GM23338 (cell line): ENCODE data around the gene THY1. TPM values are rescaled to one million over a fixed set of nuclear protein-coding genes. Genes with fewer than 3 reads are reported as not detected.

ENCODE experiments used
- ATAC-seq: fragments of 200-7000 bp; cut with Tn5 transposase; 3 replicates; pipeline ENCODE4 v1.9.1; 2020
- DNase-seq: peaks from one replicate; pipeline ENCODE4 v3.0.0-alpha.2; 2015; ENCODE audit warnings: low spot score
- H2AFZ ChIP-seq: fragments of 200-600 bp; sonication (generic); 2 replicates; pipeline ENCODE4 v1.8.0; 2016; ENCODE audit warnings: antibody characterized with exemption, mild to moderate bottlenecking, moderate library complexity
- H3F3A ChIP-seq: fragments of 200-600 bp; sonication (generic); replicated peaks from 2 replicates; pipeline ENCODE4 v1.8.0; 2017; ENCODE audit warnings: antibody characterized with exemption, mixed run types, low read depth
- H3K27ac ChIP-seq: fragments of 200-600 bp; sonication (generic); 2 replicates; pipeline ENCODE4 v1.6.1; 2016; ENCODE audit warnings: low read depth
- H3K27me3 ChIP-seq: fragments of 200-600 bp; sonication (generic); 2 replicates; pipeline ENCODE4 v1.8.0; 2016; ENCODE audit warnings: mild to moderate bottlenecking, mixed run types, moderate library complexity; ENCODE audit not compliant: insufficient read depth
- H3K36me3 ChIP-seq: fragments of 200-600 bp; sonication (generic); 2 replicates; pipeline ENCODE4 v1.8.0; 2016; ENCODE audit warnings: mild to moderate bottlenecking; ENCODE audit not compliant: insufficient read depth
- H3K4me1 ChIP-seq: fragments of 200-600 bp; sonication (generic); 2 replicates; pipeline ENCODE4 v1.8.0; 2016; ENCODE audit warnings: mild to moderate bottlenecking, moderate library complexity; ENCODE audit not compliant: insufficient read depth
- H3K4me2 ChIP-seq: fragments of 200-600 bp; sonication (generic); 2 replicates; pipeline ENCODE4 v1.7.1; 2017; ENCODE audit warnings: mixed run types
- H3K4me3 ChIP-seq: fragments of 200-600 bp; sonication (generic); 2 replicates; pipeline ENCODE4 v1.6.1; 2016; ENCODE audit warnings: mixed run types
- H3K79me2 ChIP-seq: fragments of 200-600 bp; sonication (generic); replicated peaks from 2 replicates; pipeline ENCODE4 v1.8.0; 2017; ENCODE audit warnings: mild to moderate bottlenecking; ENCODE audit not compliant: insufficient read depth
- H3K9me2 ChIP-seq: fragments of 200-600 bp; sonication (generic); 2 replicates; pipeline ENCODE4 v1.8.0; 2017; ENCODE audit not compliant: insufficient read depth
- H4K20me1 ChIP-seq: fragments of 200-600 bp; sonication (generic); replicated peaks from 2 replicates; pipeline ENCODE4 v1.8.0; 2017; ENCODE audit warnings: mild to moderate bottlenecking; ENCODE audit not compliant: insufficient read depth
- H3K27ac Mint-ChIP-seq: 2 replicates; pipeline ENCODE4 v1.8.0; 2020; ENCODE audit warnings: inconsistent platforms, mild to moderate bottlenecking, moderate library complexity, mixed read lengths
- H3K27me3 Mint-ChIP-seq: 3 replicates; pipeline ENCODE4 v1.8.0; 2022; ENCODE audit warnings: low read depth, mild to moderate bottlenecking, moderate library complexity, mixed read lengths, inconsistent platforms; ENCODE audit not compliant: insufficient read depth, poor library complexity
- H3K36me3 Mint-ChIP-seq: 3 replicates; pipeline ENCODE4 v1.8.0; 2021; ENCODE audit warnings: low read depth, mild to moderate bottlenecking, inconsistent platforms, moderate library complexity, mixed read lengths
- H3K4me1 Mint-ChIP-seq: 3 replicates; pipeline ENCODE4 v1.8.0; 2020; ENCODE audit warnings: mild to moderate bottlenecking, inconsistent platforms, mixed read lengths
- H3K4me3 Mint-ChIP-seq: 3 replicates; pipeline ENCODE4 v1.8.0; 2021; ENCODE audit warnings: moderate library complexity, mild to moderate bottlenecking, inconsistent platforms, mixed read lengths
- H3K9me3 Mint-ChIP-seq: 3 replicates; pipeline ENCODE4 v1.8.0; 2020; ENCODE audit warnings: moderate library complexity, mild to moderate bottlenecking, inconsistent platforms, mixed read lengths
- CREB1 ChIP-seq: fragments of 250-450 bp; sonication (Bioruptor Pico); IDR thresholded peaks from 2 replicates; pipeline ENCODE4 v1.5.0; 2020; ENCODE audit warnings: low read depth, mild to moderate bottlenecking, moderate library complexity
- CTCF ChIP-seq, 2 experiments: fragments of 200-600 bp in 1 of 2; sonication (generic) in 1 of 2; conservative IDR thresholded peaks; 2 replicates each; pipeline versions ENCODE4 v1.5.1 to v1.6.1; 2016 to 2017; ENCODE audit warnings: antibody characterized with exemption in 2 of 2, low read depth in 2 of 2, mild to moderate bottlenecking in 2 of 2, moderate library complexity in 1 of 2
- ETS1 ChIP-seq: IDR thresholded peaks from 2 replicates; pipeline ENCODE4 v1.6.1; 2016; ENCODE audit warnings: antibody characterized with exemption
- EZH2 ChIP-seq: fragments of 200-600 bp; sonication (generic); IDR thresholded peaks from one replicate; pipeline ENCODE4 v1.8.0; 2017; ENCODE audit warnings: antibody characterized with exemption, mild to moderate bottlenecking, low read depth; ENCODE audit not compliant: unreplicated experiment
- JUNB ChIP-seq: IDR thresholded peaks from one replicate; pipeline ENCODE4 v1.6.1; 2016; ENCODE audit warnings: antibody characterized with exemption; ENCODE audit not compliant: unreplicated experiment
- NANOG ChIP-seq: IDR thresholded peaks from 2 replicates; pipeline ENCODE4 v1.6.1; 2016; ENCODE audit warnings: antibody characterized with exemption, borderline replicate concordance
- POLR2AphosphoS5 ChIP-seq: IDR thresholded peaks from 2 replicates; pipeline ENCODE4 v1.6.1; 2016; ENCODE audit warnings: antibody characterized with exemption, low read depth
- REST ChIP-seq: IDR thresholded peaks from one replicate; pipeline ENCODE4 v1.6.1; 2018; ENCODE audit warnings: antibody characterized with exemption; ENCODE audit not compliant: unreplicated experiment
- STAT1 ChIP-seq: IDR thresholded peaks from one replicate; pipeline ENCODE4 v1.6.1; 2016; ENCODE audit warnings: antibody characterized with exemption; ENCODE audit not compliant: unreplicated experiment
- ZNF114 ChIP-seq: fragments of 250-450 bp; sonication (Bioruptor Pico); IDR thresholded peaks from 2 replicates; pipeline ENCODE4 v1.5.0; 2020; ENCODE audit warnings: mild to moderate bottlenecking, moderate library complexity
- ZNF331 ChIP-seq: fragments of 250-450 bp; sonication (Bioruptor Pico); IDR thresholded peaks from 2 replicates; pipeline ENCODE4 v1.5.0; 2020; ENCODE audit warnings: low read depth, mild to moderate bottlenecking, moderate library complexity
- polyA plus RNA-seq: library from polyadenylated mRNA; unstranded; fragments of >200 nt; fragmentation: Nextera tagmentation; extraction: Ambion mirVana; gene quantifications from 2 replicates; pipeline ENCODE4 v1.2.1, GENCODE V29; 2016
- total RNA-seq: library from RNA; depleted of rRNA; stranded (reverse); fragments of >200 nt; shearing (Covaris generic); gene quantifications from 2 replicates; pipeline ENCODE4 v1.2.3, GENCODE V29; 2014

THY1 gene
- total and polyA plus RNA-seq, 2 experiments from 2014 or later = 490 to 597 TPM

GRCh38 chr11:119449498-119449897 lies 26.5 kb upstream of the THY1 start:
- Mint-ChIP-seq H3K4me3 (no peak overlapping the region), H3K9me3 (no peaks in the 10 kb centered on the region), H3K36me3 (no peaks in the 10 kb centered on the region), H3K4me1 (peaks cover 10% of the 10 kb centered on the region), H3K27me3 (peaks cover 5% of the 10 kb centered on the region), H3K27ac (no peak overlapping the region)
- Histone ChIP-seq H3F3A (no peaks in the 10 kb centered on the region), H3K9me2 (no peaks in the 10 kb centered on the region), H3K36me3 (no peaks in the 10 kb centered on the region), H3K4me2 (no peak overlapping the region), H3K4me1 (peaks cover 5% of the 10 kb centered on the region; the same call in 1 of the 2 replicates), H3K27ac (no peak overlapping the region), H2AFZ (no peak overlapping the region), H3K27me3 (no peaks in the 10 kb centered on the region), H3K4me3 (no peak overlapping the region), H3K79me2 (no peaks in the 10 kb centered on the region), H4K20me1 (no peaks in the 10 kb centered on the region)
- TF ChIP-seq CTCF (conservative IDR thresholded peaks at IDR 0.05; ENCODE audit: low read depth in 2 of 2) (no peak), ZNF331 (CRISPR knock-in tag) (no peak), JUNB (no peak), REST (no peak)
- ATAC-seq (no peak), DNase-seq (no peak)

GRCh38 chr11:119448380-119448779 lies 25.4 kb upstream of the THY1 start:
- DNase-seq (no peak), ATAC-seq (no peak)
- no peaks in the 10 kb centered on the region for H3K9me3 Mint-ChIP-seq
- H3K4me1 ChIP-seq = peaks cover 5% of the 10 kb centered on the region; the same call in 1 of the 2 replicates
- H3K27me3 ChIP-seq = no peaks in the 10 kb centered on the region
- no peak overlapping the region for H3K4me3 Mint-ChIP-seq
- H3K36me3 ChIP-seq = no peaks in the 10 kb centered on the region
- no peaks in the 10 kb centered on the region for H3K36me3 Mint-ChIP-seq
- H3K9me2 ChIP-seq = no peaks in the 10 kb centered on the region
- TF ChIP-seq ZNF114 (CRISPR knock-in tag) (no peak), JUNB (no peak), CTCF (conservative IDR thresholded peaks at IDR 0.05; ENCODE audit: low read depth in 2 of 2) (no peak), REST (no peak), NANOG (no peak), ETS1 (no peak), EZH2 (no peak), POLR2AphosphoS5 (no peak), ZNF331 (CRISPR knock-in tag) (no peak), CREB1 (CRISPR knock-in tag) (no peak), STAT1 (no peak)
- H2AFZ ChIP-seq = no peak overlapping the region
- no peaks in the 10 kb centered on the region for H4K20me1 ChIP-seq
- no peak overlapping the region for H3K4me3 ChIP-seq
- no peaks in the 10 kb centered on the region for H3F3A ChIP-seq
- H3K27ac ChIP-seq = no peak overlapping the region
- H3K4me1 Mint-ChIP-seq = peaks cover 10% of the 10 kb centered on the region
- peaks cover 5% of the 10 kb centered on the region for H3K27me3 Mint-ChIP-seq
- no peak overlapping the region for H3K27ac Mint-ChIP-seq
- H3K79me2 ChIP-seq = no peaks in the 10 kb centered on the region
- no peak overlapping the region for H3K4me2 ChIP-seq
